ENCODE measurements around the gene PCDHB4.
"Not testable (repeated sequence)": the region's sequence is repeated elsewhere in the genome, so short reads cannot be mapped to it uniquely, and the experiment has no call there.

PCDHB4 gene

GRCh38 chr5:141150224-141150992 lies 28.8 kb downstream of the PCDHB4 start:
- no peak for DNase-seq

GRCh38 chr5:141150993-141151325 lies 29.3 kb downstream of the PCDHB4 start:
- DNase-seq = no peak

DNA sequence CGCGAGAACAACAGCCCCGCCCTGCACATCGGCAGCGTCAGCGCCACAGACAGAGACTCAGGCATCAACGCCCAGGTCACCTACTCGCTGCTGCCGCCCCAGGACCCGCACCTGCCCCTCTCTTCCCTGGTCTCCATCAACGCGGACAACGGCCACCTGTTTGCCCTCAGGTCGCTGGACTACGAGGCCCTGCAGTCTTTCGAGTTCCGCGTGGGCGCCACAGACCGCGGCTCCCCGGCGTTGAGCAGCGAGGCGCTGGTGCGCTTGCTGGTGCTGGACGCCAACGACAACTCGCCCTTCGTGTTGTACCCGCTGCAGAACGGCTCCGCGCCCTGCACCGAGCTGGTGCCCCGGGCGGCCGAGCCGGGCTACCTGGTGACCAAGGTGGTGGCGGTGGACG lies 30.0 kb downstream of the PCDHB4 start:
- DNase-seq = not testable (repeated sequence)

DNA sequence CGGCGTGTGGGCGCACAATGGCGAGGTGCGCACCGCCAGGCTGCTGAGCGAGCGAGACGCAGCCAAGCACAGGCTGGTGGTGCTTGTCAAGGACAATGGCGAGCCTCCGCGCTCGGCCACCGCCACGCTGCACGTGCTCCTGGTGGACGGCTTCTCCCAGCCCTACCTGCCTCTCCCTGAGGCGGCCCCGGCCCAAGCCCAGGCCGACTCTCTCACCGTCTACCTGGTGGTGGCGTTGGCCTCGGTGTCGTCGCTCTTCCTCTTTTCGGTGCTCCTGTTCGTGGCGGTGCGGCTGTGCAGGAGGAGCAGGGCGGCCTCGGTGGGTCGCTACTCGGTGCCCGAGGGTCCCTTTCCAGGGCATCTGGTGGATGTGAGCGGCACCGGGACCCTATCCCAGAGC lies 30.5 kb downstream of the PCDHB4 start:
- not testable (repeated sequence) for DNase-seq

GRCh38 chr5:141155540-141156374 lies 34.1 kb downstream of the PCDHB4 start:
- no peak for DNase-seq

DNA sequence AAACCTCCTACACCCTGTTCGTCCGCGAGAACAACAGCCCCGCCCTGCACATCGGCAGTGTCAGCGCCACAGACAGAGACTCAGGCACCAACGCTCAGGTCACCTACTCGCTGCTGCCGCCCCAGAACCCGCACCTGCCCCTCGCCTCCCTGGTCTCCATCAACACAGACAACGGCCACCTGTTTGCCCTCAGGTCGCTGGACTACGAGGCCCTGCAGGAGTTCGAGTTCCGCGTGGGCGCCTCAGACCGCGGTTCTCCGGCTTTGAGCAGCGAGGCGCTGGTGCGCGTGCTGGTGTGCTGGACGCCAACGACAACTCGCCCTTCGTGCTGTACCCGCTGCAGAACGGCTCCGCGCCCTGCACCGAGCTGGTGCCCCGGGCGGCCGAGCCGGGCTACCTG lies 35.7 kb downstream of the PCDHB4 start:
- DNase-seq = not testable (repeated sequence)

GRCh38 chr5:141157901-141158300 lies 36.3 kb downstream of the PCDHB4 start:
- not testable (repeated sequence) for DNase-seq

DNA sequence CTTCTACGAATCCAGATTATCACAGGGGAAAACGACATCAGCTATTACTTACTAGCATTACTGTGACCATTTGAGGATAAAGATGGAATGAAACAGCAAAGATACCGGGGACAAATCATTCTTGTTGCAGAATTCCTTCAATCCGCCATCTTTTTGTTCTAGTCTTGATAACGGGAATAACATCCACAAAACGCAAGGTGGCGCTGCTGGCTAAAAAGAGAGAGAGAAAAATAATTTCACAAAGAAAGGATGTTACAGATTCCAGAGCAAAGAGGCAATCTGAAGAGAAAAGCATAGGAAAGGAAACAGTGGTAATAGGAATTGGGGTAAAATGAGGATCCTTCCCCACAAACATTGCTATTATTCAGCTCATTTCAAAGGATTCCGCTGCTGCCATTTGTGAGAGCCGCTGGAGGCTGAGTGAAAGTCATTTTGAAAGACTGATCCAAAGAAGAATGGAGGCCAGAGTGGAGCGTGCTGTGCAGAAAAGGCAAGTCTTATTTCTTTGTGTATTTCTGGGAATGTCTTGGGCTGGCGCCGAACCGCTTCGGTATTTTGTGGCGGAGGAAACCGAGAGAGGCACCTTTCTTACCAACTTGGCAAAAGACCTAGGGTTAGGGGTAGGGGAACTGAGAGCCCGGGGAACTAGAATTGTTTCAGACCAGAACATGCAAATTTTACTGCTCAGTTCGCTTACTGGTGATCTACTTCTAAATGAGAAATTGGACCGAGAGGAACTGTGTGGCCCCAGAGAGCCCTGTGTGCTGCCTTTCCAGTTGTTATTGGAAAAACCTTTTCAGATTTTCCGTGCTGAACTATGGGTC lies 51.0 kb downstream of the PCDHB4 start, which contains the start of gene PCDHB7:
TSS of gene PCDHB7 (plus strand) at position 264 of the 824 bp plus-strand sequence. CDS start at position 456, 192 bp downstream.
- no peak for DNase-seq

GRCh38 chr5:141174291-141175104 lies 52.9 kb downstream of the PCDHB4 start:
- not testable (repeated sequence) for DNase-seq
